Measurements from ENCODE around the gene CBFB. TPM values are rescaled to one million over a fixed set of nuclear protein-coding genes. Genes with fewer than 3 reads are reported as not detected.

CBFB gene
- total and polyA plus RNA-seq, 9 of the 15 experiments (the other 6 are each of a cell fraction or from before 2014, with no cell fraction given): 22.0 to 112 (median 66.5) TPM

DNA sequence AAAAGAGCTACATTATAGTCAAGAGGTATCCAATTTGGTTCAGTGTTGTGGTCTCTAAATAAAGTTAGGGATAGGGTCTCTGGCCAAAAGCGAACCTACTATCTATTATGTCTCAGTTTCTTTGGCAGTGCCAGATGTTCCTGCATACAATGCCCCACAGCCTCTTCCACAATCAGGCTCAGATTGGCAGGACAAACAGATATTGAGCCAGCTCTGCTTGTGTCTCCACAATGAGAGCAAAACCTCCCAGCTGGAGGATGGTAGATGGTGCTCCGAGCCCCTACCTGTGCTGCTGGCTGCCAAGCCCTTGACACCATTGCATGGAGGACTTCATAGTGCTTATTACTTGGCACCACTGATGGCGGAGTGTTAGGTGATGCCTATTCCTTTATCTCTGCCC lies 100.5 kb downstream of the CBFB start:
- Histone ChIP-seq H3K27ac (ENCODE audit: extremely low read depth, low read depth, low read length) (no peak overlapping the region), H3K9me3 (replicated peaks; ENCODE audit: control insufficient read depth, insufficient read depth, low read depth, low read length) (no peaks in the 10 kb centered on the region), H3K4me3 (no peak overlapping the region), H4K20me1 (replicated peaks; ENCODE audit: control insufficient read depth, insufficient read depth, low read length) (peaks cover 7% of the 10 kb centered on the region; the same call in 1 of the 2 replicates), H3K4me2 (ENCODE audit: insufficient read depth, low read length) (no peak overlapping the region), H3K79me2 (ENCODE audit: control insufficient read depth, insufficient read depth, low read length) (no peaks in the 10 kb centered on the region), H3K4me1 (replicated peaks in 1 of 2; ENCODE audit: control insufficient read depth in 2 of 2, insufficient read depth in 2 of 2, low read length in 2 of 2) (no peaks in the 10 kb centered on the region), H3K9me1 (ENCODE audit: control insufficient read depth, insufficient read depth, low read length) (no peaks in the 10 kb centered on the region), H3K27me3 (ENCODE audit: control insufficient read depth in 2 of 2, insufficient read depth in 2 of 2, low read length in 2 of 2) (no peaks in the 10 kb centered on the region), H2AFZ (ENCODE audit: low read depth, low read length) (no peak overlapping the region), H3K9ac (ENCODE audit: insufficient read depth in 1 of 2, low read depth in 2 of 2, low read length in 2 of 2) (no peak overlapping the region), H3K36me3 (ENCODE audit: control insufficient read depth, insufficient read depth, low read length) (peaks cover 58% of the 10 kb centered on the region)
- intact Hi-C loops (cut with micrococcal nuclease) (no loop called here), in situ Hi-C loops (cut with MboI) (no loop called here)
- FAIRE-seq (no peak), ATAC-seq (no peak), DNase-seq (ENCODE audit: extremely low read depth in 1 of 4, low spot score in 3 of 4) (no peak)
- ChIA-PET POLR2A (interaction anchor here (0.6 to 1.3 kb wide), 5 partner anchors 9 to 14 kb away, joined by 3 to 5 read pairs (median 3); no protein-coding TSS in a partner anchor), CTCF (ENCODE audit: low intra/inter-chr PET ratio) (no interaction called here)
- TF ChIP-seq PTBP1 (IDR thresholded peaks at IDR 0.05; ENCODE audit: low read depth, low read length) (no peak), SP1 (CRISPR knock-in tag; IDR thresholded peaks at IDR 0.05) (no peak), ZNF696 (CRISPR knock-in tag; conservative IDR thresholded peaks at IDR 0.05) (no peak), NFXL1 (CRISPR knock-in tag; IDR thresholded peaks at IDR 0.05) (no peak), ZNF76 (CRISPR knock-in tag; IDR thresholded peaks at IDR 0.05; ENCODE audit: borderline replicate concordance) (no peak), KLF16 (IDR thresholded peaks at IDR 0.05) (no peak), ZBTB9 (CRISPR knock-in tag; IDR thresholded peaks at IDR 0.05) (no peak), GMEB1 (CRISPR knock-in tag; IDR thresholded peaks at IDR 0.05) (no peak), TEAD4 (IDR thresholded peaks at IDR 0.05; ENCODE audit: low read length) (no peak), TEAD4 (CRISPR knock-in tag; IDR thresholded peaks at IDR 0.05; ENCODE audit: borderline replicate concordance) (no peak)
- TF ChIP-seq, protein P1, sequence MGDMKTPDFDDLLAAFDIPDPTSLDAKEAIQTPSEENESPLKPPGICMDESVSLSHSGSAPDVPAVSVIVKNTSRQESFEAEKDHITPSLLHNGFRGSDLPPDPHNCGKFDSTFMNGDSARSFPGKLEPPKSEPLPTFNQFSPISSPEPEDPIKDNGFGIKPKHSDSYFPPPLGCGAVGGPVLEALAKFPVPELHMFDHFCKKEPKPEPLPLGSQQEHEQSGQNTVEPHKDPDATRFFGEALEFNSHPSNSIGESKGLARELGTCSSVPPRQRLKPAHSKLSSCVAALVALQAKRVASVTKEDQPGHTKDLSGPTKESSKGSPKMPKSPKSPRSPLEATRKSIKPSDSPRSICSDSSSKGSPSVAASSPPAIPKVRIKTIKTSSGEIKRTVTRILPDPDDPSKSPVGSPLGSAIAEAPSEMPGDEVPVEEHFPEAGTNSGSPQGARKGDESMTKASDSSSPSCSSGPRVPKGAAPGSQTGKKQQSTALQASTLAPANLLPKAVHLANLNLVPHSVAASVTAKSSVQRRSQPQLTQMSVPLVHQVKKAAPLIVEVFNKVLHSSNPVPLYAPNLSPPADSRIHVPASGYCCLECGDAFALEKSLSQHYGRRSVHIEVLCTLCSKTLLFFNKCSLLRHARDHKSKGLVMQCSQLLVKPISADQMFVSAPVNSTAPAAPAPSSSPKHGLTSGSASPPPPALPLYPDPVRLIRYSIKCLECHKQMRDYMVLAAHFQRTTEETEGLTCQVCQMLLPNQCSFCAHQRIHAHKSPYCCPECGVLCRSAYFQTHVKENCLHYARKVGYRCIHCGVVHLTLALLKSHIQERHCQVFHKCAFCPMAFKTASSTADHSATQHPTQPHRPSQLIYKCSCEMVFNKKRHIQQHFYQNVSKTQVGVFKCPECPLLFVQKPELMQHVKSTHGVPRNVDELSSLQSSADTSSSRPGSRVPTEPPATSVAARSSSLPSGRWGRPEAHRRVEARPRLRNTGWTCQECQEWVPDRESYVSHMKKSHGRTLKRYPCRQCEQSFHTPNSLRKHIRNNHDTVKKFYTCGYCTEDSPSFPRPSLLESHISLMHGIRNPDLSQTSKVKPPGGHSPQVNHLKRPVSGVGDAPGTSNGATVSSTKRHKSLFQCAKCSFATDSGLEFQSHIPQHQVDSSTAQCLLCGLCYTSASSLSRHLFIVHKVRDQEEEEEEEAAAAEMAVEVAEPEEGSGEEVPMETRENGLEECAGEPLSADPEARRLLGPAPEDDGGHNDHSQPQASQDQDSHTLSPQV (IDR thresholded peaks at IDR 0.05): no peak
- TF ChIP-seq, protein P2, sequence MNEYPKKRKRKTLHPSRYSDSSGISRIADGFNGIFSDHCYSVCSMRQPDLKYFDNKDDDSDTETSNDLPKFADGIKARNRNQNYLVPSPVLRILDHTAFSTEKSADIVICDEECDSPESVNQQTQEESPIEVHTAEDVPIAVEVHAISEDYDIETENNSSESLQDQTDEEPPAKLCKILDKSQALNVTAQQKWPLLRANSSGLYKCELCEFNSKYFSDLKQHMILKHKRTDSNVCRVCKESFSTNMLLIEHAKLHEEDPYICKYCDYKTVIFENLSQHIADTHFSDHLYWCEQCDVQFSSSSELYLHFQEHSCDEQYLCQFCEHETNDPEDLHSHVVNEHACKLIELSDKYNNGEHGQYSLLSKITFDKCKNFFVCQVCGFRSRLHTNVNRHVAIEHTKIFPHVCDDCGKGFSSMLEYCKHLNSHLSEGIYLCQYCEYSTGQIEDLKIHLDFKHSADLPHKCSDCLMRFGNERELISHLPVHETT (CRISPR knock-in tag; conservative IDR thresholded peaks at IDR 0.05 in 1 of 2, IDR thresholded peaks at IDR 0.05 in 1 of 2): no peak
- WGBS (ENCODE audit: insufficient coverage, low coverage, missing lambda C conversion rate): 73% methylated on average over 3 of the region's 3 CpGs
- no TSS peak for BruUV-seq (replicated peaks)
